A549 (cell line): ENCODE results near the gene PRDM10.

Source experiments
- CTCF ChIP-seq: fragments of >200 bp; sonication (Bioruptor Twin); formaldehyde crosslinking; IDR thresholded peaks from 3 replicates; pipeline ENCODE4 v1.5.1; 2016
- ELK1 ChIP-seq: fragments of 150-350 bp; IDR thresholded peaks from 2 replicates; pipeline ENCODE4 v1.6.1; 2014; ENCODE audit warnings: low read depth, mild to moderate bottlenecking, low read length
- EP300 ChIP-seq, 2 experiments: fragments of >200 bp; sonication (Bioruptor Twin); formaldehyde crosslinking; IDR thresholded peaks; 2 replicates in 1 of 2; 3 replicates in 1 of 2; pipeline ENCODE4 v1.6.1; 2016 to 2017
- ESRRA ChIP-seq: fragments of 150-350 bp; IDR thresholded peaks from 2 replicates; pipeline ENCODE4 v1.6.1; 2014; ENCODE audit warnings: mild to moderate bottlenecking, low read length, borderline replicate concordance
- JUN ChIP-seq, 2 experiments: fragments of >200 bp; sonication (Bioruptor Twin); formaldehyde crosslinking; IDR thresholded peaks; 2 replicates in 1 of 2; 3 replicates in 1 of 2; pipeline ENCODE4 v1.6.1; 2016 to 2017
- POLR2AphosphoS2 ChIP-seq: conservative IDR thresholded peaks from 2 replicates; pipeline ENCODE4 v1.6.1; 2012; ENCODE audit warnings: low read length, improper control_type of control experiment, inconsistent platforms
- RNF2 ChIP-seq: fragments of 200-600 bp; sonication (generic); IDR thresholded peaks from 2 replicates; pipeline ENCODE4 v1.6.1; 2016; ENCODE audit warnings: low read depth, mild to moderate bottlenecking, antibody characterized with exemption, moderate library complexity, borderline replicate concordance
- ZNF302 ChIP-seq: fragments of 250-450 bp; sonication (Bioruptor Pico); IDR thresholded peaks from 2 replicates; pipeline ENCODE4 v1.9.0; 2021; ENCODE audit warnings: inconsistent platforms, mild to moderate bottlenecking, moderate library complexity
- TF ChIP-seq, protein P1 (sequence below): IDR thresholded peaks from 2 replicates; pipeline ENCODE4 v1.6.1; 2012
- TF ChIP-seq, protein P2 (sequence below): fragments of 250-450 bp; sonication (Bioruptor Pico); IDR thresholded peaks from 2 replicates; pipeline ENCODE4 v1.5.0; 2020; ENCODE audit warnings: low read depth, mild to moderate bottlenecking, moderate library complexity

GRCh38 chr11:129946965-129947364, 55.7 kb downstream of the PRDM10 start:
- TF ChIP-seq, protein P1, sequence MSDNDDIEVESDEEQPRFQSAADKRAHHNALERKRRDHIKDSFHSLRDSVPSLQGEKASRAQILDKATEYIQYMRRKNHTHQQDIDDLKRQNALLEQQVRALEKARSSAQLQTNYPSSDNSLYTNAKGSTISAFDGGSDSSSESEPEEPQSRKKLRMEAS, result no peak
- TF ChIP-seq CTCF, result no peak
- no peak for TF ChIP-seq EP300 (IDR thresholded peaks at IDR 0.05)
- TF ChIP-seq, protein P2, sequence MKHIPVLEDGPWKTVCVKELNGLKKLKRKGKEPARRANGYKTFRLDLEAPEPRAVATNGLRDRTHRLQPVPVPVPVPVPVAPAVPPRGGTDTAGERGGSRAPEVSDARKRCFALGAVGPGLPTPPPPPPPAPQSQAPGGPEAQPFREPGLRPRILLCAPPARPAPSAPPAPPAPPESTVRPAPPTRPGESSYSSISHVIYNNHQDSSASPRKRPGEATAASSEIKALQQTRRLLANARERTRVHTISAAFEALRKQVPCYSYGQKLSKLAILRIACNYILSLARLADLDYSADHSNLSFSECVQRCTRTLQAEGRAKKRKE (CRISPR knock-in tag), result no peak
- no peak for TF ChIP-seq POLR2AphosphoS2
- no peak for TF ChIP-seq JUN (IDR thresholded peaks at IDR 0.05)
- no peak for TF ChIP-seq ZNF302 (CRISPR knock-in tag)
- TF ChIP-seq ELK1, result no peak
- TF ChIP-seq ESRRA, result no peak
- no peak for TF ChIP-seq RNF2
